Inflammatory macrophage (primary cell): ENCODE measurements around the gene IFNLR1.

Source experiments
- DNase-seq, 2 donors: peaks; one replicate each; pipeline ENCODE4 v3.0.0-alpha.2; 2020 to 2022

IFNLR1 gene

GRCh38 chr1:24205345-24206082 is 18.4 kb upstream of the IFNLR1 start:
- no peak for DNase-seq

- DNase-seq = no peak
These were observed 17.0 kb upstream of the IFNLR1 start for GRCh38 chr1:24204116-24204515.

GRCh38 chr1:24203404-24203803 is 16.3 kb upstream of the IFNLR1 start:
- DNase-seq = no peak

GRCh38 chr1:24202987-24203386 is 15.9 kb upstream of the IFNLR1 start:
- DNase-seq = no peak

- no peak for DNase-seq
These were observed 15.5 kb upstream of the IFNLR1 start for GRCh38 chr1:24202556-24202955.

GRCh38 chr1:24201941-24202440 is 14.9 kb upstream of the IFNLR1 start:
- peak; percentile 78 to 81 for DNase-seq

- peak; percentile 56 to 63 for DNase-seq
These were observed 12.3 kb upstream of the IFNLR1 start for GRCh38 chr1:24199291-24199900.

GRCh38 chr1:24198766-24199165 is 11.7 kb upstream of the IFNLR1 start:
- DNase-seq = peak in 1 of 2 donors; percentile 24

- DNase-seq = no peak
These were observed 8.8 kb upstream of the IFNLR1 start for GRCh38 chr1:24195874-24196273.

- DNase-seq = peak; percentile 47 to 70
These were observed 8.0 kb upstream of the IFNLR1 start for GRCh38 chr1:24195136-24195535.

- DNase-seq = peak; percentile 73 to 86
These were observed 6.0 kb upstream of the IFNLR1 start for GRCh38 chr1:24193046-24193445.

GRCh38 chr1:24191860-24192259 is 4.8 kb upstream of the IFNLR1 start:
- peak; percentile 83 to 89 for DNase-seq

GRCh38 chr1:24190983-24191461 is 3.9 kb upstream of the IFNLR1 start:
- peak; percentile 11 to 37 for DNase-seq

GRCh38 chr1:24189528-24189927 is 2.4 kb upstream of the IFNLR1 start:
- DNase-seq = peak; percentile 93 to 95

- no peak for DNase-seq
These were observed 437 bp downstream of the IFNLR1 start for GRCh38 chr1:24186711-24186992.

GRCh38 chr1:24186031-24186710 is 918 bp downstream of the IFNLR1 start:
- DNase-seq = no peak

- DNase-seq = no peak
These were observed 2.0 kb downstream of the IFNLR1 start for GRCh38 chr1:24185076-24185475.

GRCh38 chr1:24182061-24182460 is 5.0 kb downstream of the IFNLR1 start:
- DNase-seq = no peak

- no peak for DNase-seq
These were observed 5.5 kb downstream of the IFNLR1 start for GRCh38 chr1:24181619-24182018.

- no peak for DNase-seq
These were observed 6.4 kb downstream of the IFNLR1 start for GRCh38 chr1:24180676-24181075.

- no peak for DNase-seq
These were observed 7.7 kb downstream of the IFNLR1 start for GRCh38 chr1:24179251-24179840.

- peak in 1 of 2 donors; percentile 29 for DNase-seq
These were observed 8.7 kb downstream of the IFNLR1 start for GRCh38 chr1:24178407-24178806.

- no peak for DNase-seq
These were observed 9.9 kb downstream of the IFNLR1 start for GRCh38 chr1:24177161-24177560.
